ENCODE measurements around the gene ELOVL1.

Gene ELOVL1

GRCh38 chr1:43322506-43322905 lies 45.3 kb downstream of the ELOVL1 start:
- no peak for DNase-seq

GRCh38 chr1:43321331-43321891 lies 46.4 kb downstream of the ELOVL1 start:
- no peak for DNase-seq

- no peak for DNase-seq
Measured at GRCh38 chr1:43319766-43320165, 48.0 kb downstream of the ELOVL1 start.

GRCh38 chr1:43319288-43319687 lies 48.5 kb downstream of the ELOVL1 start:
- DNase-seq: no peak

- DNase-seq: no peak
Measured at GRCh38 chr1:43318831-43319230, 49.0 kb downstream of the ELOVL1 start.

GRCh38 chr1:43317817-43318471 lies 49.9 kb downstream of the ELOVL1 start:
- no peak for DNase-seq

- no peak for DNase-seq
Measured at GRCh38 chr1:43316738-43317520, 50.9 kb downstream of the ELOVL1 start.

GRCh38 chr1:43315963-43316737 lies 51.7 kb downstream of the ELOVL1 start:
- no peak for DNase-seq

GRCh38 chr1:43315481-43315880 lies 52.3 kb downstream of the ELOVL1 start:
- no peak for DNase-seq

- DNase-seq: no peak
Measured at GRCh38 chr1:43314233-43314632, 53.6 kb downstream of the ELOVL1 start.

GRCh38 chr1:43313771-43314170 lies 54.0 kb downstream of the ELOVL1 start:
- DNase-seq: no peak
